Measurements from ENCODE around the gene RNU2-1. TPM values are rescaled to one million over a fixed set of nuclear protein-coding genes. Genes with fewer than 3 reads are reported as not detected.
"Not testable (repeated sequence)": the region's sequence is repeated elsewhere in the genome, so short reads cannot be mapped to it uniquely, and the experiment has no call there.

Gene RNU2-1
- total RNA-seq, 2 experiments from 2014 or later, result 3,772 to 4,070 TPM

DNA sequence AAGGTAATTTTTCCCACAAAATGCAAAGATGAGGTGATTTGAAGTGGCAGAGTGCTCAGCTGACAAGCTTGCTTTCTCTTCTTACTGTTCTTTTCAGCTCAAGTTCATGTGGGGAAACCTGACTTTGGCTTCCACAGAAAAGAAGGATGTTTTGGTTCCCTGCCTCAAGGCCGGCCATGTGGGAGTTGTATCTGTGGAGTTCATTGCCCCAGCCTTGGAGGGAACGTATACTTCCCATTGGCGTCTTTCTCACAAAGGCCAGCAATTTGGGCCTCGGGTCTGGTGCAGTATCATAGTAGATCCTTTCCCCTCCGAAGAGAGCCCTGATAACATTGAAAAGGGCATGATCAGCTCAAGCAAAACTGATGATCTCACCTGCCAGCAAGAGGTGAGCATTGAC, 40.5 kb downstream of the RNU2-1 start:
- POLR2A ChIA-PET, result interaction anchor here (0.6 to 3.8 kb wide), 2 partner anchors 123 to 195 kb away, joined by 3 to 23 read pairs; partner anchors contain the start of gene RPL27
- Mint-ChIP-seq H3K4me3 (no peak overlapping the region), H3K27ac (no peak overlapping the region), H3K36me3 (ENCODE audit: low read depth) (peaks cover 49% of the 10 kb centered on the region), H3K4me1 (ENCODE audit: low read depth) (no peaks in the 10 kb centered on the region), H3K27me3 (no peaks in the 10 kb centered on the region), H3K9me3 (no peaks in the 10 kb centered on the region)
- no peak for DNase-seq
- ATAC-seq, result no peak
- CTCF ChIA-PET, result no interaction called here
- intact Hi-C loops (cut with micrococcal nuclease), result no loop called here
- TF ChIP-seq, protein P1, sequence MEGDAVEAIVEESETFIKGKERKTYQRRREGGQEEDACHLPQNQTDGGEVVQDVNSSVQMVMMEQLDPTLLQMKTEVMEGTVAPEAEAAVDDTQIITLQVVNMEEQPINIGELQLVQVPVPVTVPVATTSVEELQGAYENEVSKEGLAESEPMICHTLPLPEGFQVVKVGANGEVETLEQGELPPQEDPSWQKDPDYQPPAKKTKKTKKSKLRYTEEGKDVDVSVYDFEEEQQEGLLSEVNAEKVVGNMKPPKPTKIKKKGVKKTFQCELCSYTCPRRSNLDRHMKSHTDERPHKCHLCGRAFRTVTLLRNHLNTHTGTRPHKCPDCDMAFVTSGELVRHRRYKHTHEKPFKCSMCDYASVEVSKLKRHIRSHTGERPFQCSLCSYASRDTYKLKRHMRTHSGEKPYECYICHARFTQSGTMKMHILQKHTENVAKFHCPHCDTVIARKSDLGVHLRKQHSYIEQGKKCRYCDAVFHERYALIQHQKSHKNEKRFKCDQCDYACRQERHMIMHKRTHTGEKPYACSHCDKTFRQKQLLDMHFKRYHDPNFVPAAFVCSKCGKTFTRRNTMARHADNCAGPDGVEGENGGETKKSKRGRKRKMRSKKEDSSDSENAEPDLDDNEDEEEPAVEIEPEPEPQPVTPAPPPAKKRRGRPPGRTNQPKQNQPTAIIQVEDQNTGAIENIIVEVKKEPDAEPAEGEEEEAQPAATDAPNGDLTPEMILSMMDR (IDR thresholded peaks at IDR 0.05), result no peak

DNA sequence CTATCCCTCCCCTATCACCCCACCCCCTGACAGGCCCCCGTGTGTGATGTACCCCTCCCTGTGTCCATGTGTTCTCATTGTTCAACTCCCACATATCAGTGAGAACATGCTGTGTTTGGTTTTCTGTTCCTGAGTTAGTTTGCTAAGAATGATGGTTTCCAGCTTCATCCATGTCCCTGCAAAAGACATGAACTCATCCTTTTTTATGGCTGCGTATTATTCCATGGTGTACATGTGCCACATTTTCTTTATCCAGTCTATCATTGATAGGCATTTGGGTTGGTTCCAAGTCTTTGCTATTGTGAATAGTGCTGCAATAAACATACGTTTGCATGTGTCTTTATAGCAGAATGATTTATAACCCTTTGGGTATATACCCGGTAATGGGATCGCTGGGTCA, 47.1 kb downstream of the RNU2-1 start:
- H3K4me3 Mint-ChIP-seq; intact Hi-C loops (cut with micrococcal nuclease); H3K4me1 Mint-ChIP-seq (ENCODE audit: low read depth); H3K27me3 Mint-ChIP-seq; H3K9me3 Mint-ChIP-seq; POLR2A ChIA-PET; DNase-seq; ATAC-seq; H3K27ac Mint-ChIP-seq; CTCF ChIA-PET: not testable (repeated sequence)
- peaks cover 33% of the 10 kb centered on the region for H3K36me3 Mint-ChIP-seq (ENCODE audit: low read depth)

DNA sequence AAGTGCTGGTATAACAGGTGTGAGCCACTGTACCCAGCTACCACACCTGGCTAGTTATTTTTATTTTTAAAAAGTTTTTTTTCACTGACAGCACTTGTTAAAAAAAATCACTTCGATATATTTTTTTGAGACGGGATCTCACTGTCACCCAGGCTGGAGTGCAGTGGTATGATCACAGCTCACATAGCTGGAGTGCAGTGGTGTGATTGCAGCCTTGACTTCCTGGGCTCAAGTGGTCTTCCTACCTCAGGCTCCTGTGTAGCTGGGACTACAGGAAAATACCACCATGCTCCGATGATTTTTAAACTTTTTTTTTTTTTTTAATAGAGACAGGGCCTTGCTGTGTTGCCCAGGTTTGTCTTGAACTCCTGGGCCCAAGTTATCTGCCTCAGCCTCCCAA, 49.9 kb downstream of the RNU2-1 start:
- Mint-ChIP-seq H3K27me3 (no peaks in the 10 kb centered on the region), H3K9me3 (no peaks in the 10 kb centered on the region), H3K27ac (no peak overlapping the region), H3K4me3 (no peak overlapping the region), H3K36me3 (ENCODE audit: low read depth) (peaks cover 17% of the 10 kb centered on the region), H3K4me1 (ENCODE audit: low read depth) (peaks cover 2% of the 10 kb centered on the region)
- ChIA-PET POLR2A (interaction anchor here (0.7 kb wide), 1 partner anchor 58 kb away, joined by 3 read pairs; no protein-coding TSS in a partner anchor), CTCF (no interaction called here)
- intact Hi-C loops (cut with micrococcal nuclease), result no loop called here
- TF ChIP-seq, protein P1 (IDR thresholded peaks at IDR 0.05), result no peak
- ATAC-seq (no peak), DNase-seq (no peak)

Other genes starting within 250 kb of the RNU2-1 start
- gene RPL27, start 235.6 kb downstream of the RNU2-1 start, total RNA-seq, result 1,000 to 10,000 TPM; 1,640 to 1,647 TPM
- gene IFI35, start 227.2 kb downstream of the RNU2-1 start, total RNA-seq, result 10 to 100 TPM; 33.4 to 35.8 TPM
- gene VAT1, start 211.6 kb downstream of the RNU2-1 start, total RNA-seq, result 10 to 100 TPM; 35.9 to 39.4 TPM
- not detected for gene RND2, start 208.7 kb downstream of the RNU2-1 start, total RNA-seq
- gene BRCA1, start 108.6 kb downstream of the RNU2-1 start, total RNA-seq, result 10 to 100 TPM; 84.5 to 92.9 TPM
- gene NBR1, start 62.8 kb downstream of the RNU2-1 start, total RNA-seq, result 10 to 100 TPM; 45.6 to 46.5 TPM
- 1 to 10 TPM; 9.2 to 9.8 TPM for gene TMEM106A, start 22.1 kb downstream of the RNU2-1 start, total RNA-seq
- not detected for gene CCDC200, start 5.4 kb downstream of the RNU2-1 start, total RNA-seq
- 1 to 10 TPM; 2.2 to 3.4 TPM for gene ARL4D, start 165.0 kb upstream of the RNU2-1 start, total RNA-seq
- gene DHX8, start 250.0 kb upstream of the RNU2-1 start, total RNA-seq, result 10 to 100 TPM; 43.0 to 45.1 TPM